Measurements from ENCODE around the gene FAM53A.

- TF ChIP-seq, protein P1, sequence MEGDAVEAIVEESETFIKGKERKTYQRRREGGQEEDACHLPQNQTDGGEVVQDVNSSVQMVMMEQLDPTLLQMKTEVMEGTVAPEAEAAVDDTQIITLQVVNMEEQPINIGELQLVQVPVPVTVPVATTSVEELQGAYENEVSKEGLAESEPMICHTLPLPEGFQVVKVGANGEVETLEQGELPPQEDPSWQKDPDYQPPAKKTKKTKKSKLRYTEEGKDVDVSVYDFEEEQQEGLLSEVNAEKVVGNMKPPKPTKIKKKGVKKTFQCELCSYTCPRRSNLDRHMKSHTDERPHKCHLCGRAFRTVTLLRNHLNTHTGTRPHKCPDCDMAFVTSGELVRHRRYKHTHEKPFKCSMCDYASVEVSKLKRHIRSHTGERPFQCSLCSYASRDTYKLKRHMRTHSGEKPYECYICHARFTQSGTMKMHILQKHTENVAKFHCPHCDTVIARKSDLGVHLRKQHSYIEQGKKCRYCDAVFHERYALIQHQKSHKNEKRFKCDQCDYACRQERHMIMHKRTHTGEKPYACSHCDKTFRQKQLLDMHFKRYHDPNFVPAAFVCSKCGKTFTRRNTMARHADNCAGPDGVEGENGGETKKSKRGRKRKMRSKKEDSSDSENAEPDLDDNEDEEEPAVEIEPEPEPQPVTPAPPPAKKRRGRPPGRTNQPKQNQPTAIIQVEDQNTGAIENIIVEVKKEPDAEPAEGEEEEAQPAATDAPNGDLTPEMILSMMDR (IDR thresholded peaks at IDR 0.05): no peak
- TF ChIP-seq MAX (IDR thresholded peaks at IDR 0.05): no peak
- TF ChIP-seq POLR2A (IDR thresholded peaks at IDR 0.05; ENCODE audit: low read length): no peak
- no peak for TF ChIP-seq MYC (IDR thresholded peaks at IDR 0.05; ENCODE audit: borderline replicate concordance, low read length)
- TF ChIP-seq MAZ (IDR thresholded peaks at IDR 0.05; ENCODE audit: borderline replicate concordance, low read depth, low read length): no peak
- TF ChIP-seq POLR2AphosphoS2 (conservative IDR thresholded peaks at IDR 0.05; ENCODE audit: low read length): no peak
- no peak for TF ChIP-seq CHD2 (IDR thresholded peaks at IDR 0.05; ENCODE audit: low read length, partially characterized antibody)
- no peak for TF ChIP-seq E2F6 (IDR thresholded peaks at IDR 0.05; ENCODE audit: borderline replicate concordance, low read depth)
- TF ChIP-seq PHF8 (IDR thresholded peaks at IDR 0.05; ENCODE audit: borderline replicate concordance, low read depth): no peak
- no peak for TF ChIP-seq TP53 (CRISPR knock-in tag; IDR thresholded peaks at IDR 0.05)
- TF ChIP-seq CEBPB (IDR thresholded peaks at IDR 0.05): no peak
These were observed 50.1 kb downstream of the FAM53A start for GRCh38 chr4:1633993-1634392.

Measured in A549 (cell line).